Prostate gland (tissue), 2 donors: Measurements from ENCODE around the gene ABL2.

Experiments
- POLR2A ChIP-seq: fragments of 450-650 bp; IDR thresholded peaks from one replicate; pipeline ENCODE4 v1.6.1; 2016; ENCODE audit warnings: antibody characterized with exemption, mild to moderate bottlenecking
- POLR2AphosphoS5 ChIP-seq: sonication (generic); formaldehyde crosslinking; IDR thresholded peaks from one replicate; pipeline ENCODE4 v1.6.1; 2017; ENCODE audit warnings: antibody characterized with exemption
- TF ChIP-seq, protein P1 (sequence below), 4 experiments: fragments of 200-600 bp in 2 of 4; fragments of 450-650 bp in 2 of 4; sonication (generic) in 2 of 4; IDR thresholded peaks; 1 replicate in 3 of 4; 2 replicates in 1 of 4; pipeline ENCODE4 v1.5.1; 2016 to 2019; ENCODE audit warnings: antibody characterized with exemption in 4 of 4, mild to moderate bottlenecking in 2 of 4, moderate library complexity in 2 of 4

DNA sequence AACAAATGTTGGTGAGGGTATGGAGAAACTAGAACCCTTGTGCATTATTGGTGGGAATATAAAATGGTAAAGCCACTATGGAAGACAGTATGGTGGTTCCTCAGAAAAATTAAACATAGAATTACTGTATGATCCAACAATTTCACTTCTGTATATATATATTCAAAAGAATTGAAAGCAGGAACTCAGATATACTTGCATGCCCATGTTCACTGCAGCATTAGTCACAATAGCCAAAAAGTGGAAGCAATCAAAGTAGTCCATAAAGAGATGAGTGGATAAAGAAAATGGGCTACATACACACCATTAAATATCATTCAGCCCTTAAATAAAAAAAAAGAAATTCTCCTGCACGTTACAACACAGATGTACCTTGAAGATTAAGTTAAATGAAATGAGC, 34.1 kb downstream of the ABL2 start:
- TF ChIP-seq, protein P1, sequence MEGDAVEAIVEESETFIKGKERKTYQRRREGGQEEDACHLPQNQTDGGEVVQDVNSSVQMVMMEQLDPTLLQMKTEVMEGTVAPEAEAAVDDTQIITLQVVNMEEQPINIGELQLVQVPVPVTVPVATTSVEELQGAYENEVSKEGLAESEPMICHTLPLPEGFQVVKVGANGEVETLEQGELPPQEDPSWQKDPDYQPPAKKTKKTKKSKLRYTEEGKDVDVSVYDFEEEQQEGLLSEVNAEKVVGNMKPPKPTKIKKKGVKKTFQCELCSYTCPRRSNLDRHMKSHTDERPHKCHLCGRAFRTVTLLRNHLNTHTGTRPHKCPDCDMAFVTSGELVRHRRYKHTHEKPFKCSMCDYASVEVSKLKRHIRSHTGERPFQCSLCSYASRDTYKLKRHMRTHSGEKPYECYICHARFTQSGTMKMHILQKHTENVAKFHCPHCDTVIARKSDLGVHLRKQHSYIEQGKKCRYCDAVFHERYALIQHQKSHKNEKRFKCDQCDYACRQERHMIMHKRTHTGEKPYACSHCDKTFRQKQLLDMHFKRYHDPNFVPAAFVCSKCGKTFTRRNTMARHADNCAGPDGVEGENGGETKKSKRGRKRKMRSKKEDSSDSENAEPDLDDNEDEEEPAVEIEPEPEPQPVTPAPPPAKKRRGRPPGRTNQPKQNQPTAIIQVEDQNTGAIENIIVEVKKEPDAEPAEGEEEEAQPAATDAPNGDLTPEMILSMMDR (IDR thresholded peaks at IDR 0.05): no peak
- TF ChIP-seq POLR2A (no peak), POLR2AphosphoS5 (no peak)
